DMS 273 (cell line): ENCODE measurements around the gene ERMN.

Experiments used
- DNase-seq: peaks from one replicate; lab custom pipeline; 2025; ENCODE audit not compliant: unreplicated experiment; lab: John Stamatoyannopoulos, UW

Gene ERMN

DNA sequence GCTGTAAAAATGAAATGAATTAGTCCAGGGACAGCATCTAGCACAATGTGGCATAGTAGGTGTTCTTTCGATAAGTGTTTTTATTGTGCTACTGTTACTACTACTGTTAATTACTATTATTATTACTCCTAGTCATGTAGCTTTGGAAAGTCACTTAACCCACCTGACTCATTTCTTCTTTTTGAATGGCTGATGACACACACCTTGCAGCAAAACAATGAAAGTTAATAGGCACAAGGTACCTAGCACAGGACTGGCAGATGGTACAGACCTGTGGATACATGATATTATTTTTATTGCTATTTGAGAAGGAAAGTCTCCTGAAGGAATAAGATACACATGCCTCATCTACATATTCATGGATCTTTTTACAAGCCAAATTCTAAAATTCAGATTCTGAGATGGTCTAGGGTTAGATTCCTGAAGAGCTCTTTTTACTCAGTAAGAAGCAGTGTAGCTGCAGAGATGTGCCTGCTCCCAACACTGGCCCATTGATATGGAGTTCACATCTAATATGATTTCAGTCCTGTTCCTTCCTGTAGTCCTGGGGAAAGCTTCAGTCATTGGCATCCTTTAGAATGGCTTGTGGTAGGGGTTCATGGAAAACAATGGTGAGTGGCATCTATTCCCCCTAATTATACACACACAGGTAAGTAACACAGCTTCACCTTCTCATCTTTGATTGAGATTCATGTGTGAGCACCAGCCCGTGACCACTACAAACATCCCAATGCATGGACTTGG, 7.9 kb upstream of the ERMN start:
- DNase-seq = no peak

- peak; percentile 87 for DNase-seq
Observed at GRCh38 chr2:157329524-157329923, 3.9 kb upstream of the ERMN start.

DNA sequence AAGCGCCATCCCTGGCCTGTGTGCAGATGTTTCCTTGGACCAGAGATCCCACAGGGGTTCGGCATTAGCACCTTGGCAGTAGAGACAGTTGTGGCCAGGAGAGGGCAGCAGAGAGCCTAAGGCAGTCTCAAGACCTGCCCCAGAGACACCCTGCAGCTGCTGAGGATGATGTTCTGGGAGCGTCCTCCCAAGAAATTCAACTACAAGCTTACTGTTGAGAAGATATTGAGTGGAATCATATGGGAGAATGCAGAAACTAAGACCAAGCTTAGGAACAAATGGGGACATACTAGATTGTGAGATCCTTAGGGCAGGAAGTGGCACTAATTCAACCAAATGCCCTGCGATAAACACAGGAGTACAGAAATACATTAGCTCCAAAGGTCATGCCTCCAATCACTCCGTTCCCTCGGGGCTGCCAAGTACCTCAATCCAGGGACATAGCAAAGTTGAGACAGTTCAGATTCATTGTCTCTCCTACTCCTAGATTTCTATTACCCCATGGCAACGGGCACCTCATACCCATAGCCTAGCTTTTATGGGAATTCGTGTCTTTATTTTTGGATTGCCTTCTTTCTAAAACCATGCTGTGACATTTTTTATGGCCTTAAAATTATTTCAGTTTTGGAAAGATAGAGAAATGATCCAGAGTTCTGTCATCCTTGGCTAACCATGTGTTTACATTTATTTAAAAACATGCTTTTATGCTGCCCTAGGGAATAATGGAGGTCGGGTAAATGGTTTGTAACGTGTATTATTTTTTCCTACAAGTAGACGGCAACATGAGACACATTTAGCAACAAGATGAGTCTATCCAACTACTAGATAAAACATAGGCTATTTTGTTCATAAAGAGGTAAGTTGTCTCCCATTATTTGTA, 2.2 kb upstream of the ERMN start:
- DNase-seq = peak; percentile 90

DNA sequence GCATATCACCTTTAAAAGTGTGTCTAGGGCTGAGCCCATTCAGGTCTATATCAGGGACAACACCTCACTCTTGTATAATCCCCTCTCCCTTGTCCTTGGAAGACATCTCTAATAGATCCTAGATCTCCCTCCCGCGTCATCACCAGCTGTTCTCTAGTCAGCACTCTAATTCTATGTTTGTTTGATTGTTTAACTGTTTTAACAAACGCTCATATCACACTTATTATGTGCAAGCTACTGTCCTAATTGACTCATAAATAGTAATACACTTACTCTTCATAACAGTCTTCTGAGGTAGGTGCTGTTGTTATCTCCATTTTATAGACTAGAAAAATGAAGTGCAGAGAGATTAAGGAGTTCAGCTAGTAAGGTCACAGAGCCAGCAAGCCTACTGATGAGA, 1.6 kb upstream of the ERMN start:
- no peak for DNase-seq

DNA sequence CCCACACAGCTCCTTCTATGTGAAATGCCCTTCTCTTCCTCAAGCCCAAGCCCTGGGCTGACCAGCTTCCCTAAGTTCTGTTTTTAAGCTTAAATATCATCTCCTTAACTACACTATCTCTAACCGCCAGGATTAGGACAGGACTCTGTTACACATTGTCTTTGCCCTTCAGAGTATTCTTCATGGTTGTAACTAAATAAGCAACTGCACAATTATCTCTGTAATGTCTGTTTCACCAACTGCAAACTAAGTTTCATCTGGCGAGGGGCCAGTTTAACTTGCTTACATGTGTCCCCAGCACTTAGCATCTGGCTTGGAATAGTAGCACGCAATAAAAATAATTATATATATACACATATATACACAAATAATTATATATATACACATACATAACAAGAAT, 1.1 kb upstream of the ERMN start:
- DNase-seq = peak; percentile 48

DNA sequence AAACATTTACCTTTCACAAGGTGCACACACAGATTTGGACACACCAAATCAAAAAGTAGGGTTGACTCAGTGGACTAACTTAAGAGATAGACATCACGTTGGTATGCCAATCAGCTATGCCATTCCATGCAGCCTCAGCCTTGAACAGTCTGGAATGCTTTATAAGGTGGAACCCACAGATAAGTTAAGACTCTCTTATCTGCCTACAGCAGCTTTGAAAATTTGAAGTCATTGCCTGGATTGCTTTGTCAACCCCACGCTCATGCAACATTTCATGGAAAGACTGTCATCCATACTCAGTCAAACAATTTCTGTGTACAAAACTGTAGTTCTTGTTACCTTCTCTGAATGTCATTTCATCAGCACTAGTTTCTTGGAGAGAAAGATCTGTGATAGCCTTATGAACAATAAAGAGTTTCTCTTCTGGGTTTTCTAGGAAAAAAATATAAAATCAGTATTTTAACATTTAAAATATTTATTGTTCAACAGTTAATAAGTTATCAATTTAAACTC, 1.2 kb downstream of the ERMN start:
- no peak for DNase-seq

GRCh38 chr2:157322432-157322831, 3.2 kb downstream of the ERMN start:
- no peak for DNase-seq

DNA sequence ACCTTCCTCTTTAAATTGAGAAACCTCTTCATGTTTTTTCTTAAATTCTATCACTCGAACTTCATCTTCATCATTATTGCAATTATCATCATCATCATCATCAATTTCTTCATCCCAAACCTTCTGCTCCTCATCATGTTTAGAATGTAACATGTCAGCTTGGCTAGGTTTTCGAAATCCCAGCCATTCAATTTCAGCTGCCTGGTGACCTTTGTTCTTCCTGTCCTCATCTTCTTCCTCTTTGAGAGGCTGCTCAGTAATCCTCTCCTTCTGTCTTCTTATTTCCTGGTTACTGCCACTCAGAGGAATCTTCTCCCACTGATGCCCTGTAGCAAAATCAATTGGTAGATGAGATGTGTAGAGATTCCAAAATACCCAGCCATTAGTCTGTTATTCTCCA, 4.2 kb downstream of the ERMN start:
- DNase-seq = no peak

DNA sequence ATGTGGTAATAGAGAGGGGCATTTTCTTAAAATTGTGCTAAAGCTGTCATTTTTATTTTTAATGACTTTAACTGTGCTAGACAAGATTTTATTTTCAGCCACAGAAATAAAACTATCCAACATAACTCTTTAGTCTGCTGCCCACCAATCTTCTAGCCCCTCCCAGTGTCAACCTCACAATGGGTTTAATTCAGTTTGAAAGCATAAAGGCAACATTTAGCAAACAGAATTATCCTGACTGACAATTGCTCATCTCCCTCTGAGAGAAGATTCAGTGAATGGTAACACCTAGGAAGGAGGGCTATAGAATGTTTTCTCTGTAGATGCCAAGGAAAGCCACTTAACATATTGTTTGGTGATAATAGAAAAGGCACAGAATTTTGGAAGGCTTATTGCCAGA, 5.2 kb downstream of the ERMN start:
- no peak for DNase-seq

DNA sequence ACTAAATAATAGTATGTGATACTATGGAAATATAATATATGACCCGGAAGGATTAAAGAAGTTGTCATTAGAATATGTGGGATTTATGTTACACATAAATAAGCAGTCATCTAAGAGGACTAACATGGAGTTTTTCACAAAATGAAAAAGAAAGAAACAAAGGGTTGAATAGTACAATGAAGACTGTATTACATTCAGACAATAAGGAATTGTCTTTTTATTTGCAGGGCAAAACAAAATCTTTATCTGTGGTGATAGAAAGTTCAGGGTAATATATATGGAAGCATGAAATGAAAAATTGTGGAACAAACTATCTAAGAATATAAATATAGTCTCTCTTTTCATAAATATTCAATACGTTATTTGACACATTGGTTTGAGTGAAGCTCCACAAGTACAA, 5.8 kb downstream of the ERMN start:
- DNase-seq = no peak

GRCh38 chr2:157318884-157319283, 6.7 kb downstream of the ERMN start:
- no peak for DNase-seq

- DNase-seq = no peak
Observed at GRCh38 chr2:157315901-157316300, 9.7 kb downstream of the ERMN start.

DNA sequence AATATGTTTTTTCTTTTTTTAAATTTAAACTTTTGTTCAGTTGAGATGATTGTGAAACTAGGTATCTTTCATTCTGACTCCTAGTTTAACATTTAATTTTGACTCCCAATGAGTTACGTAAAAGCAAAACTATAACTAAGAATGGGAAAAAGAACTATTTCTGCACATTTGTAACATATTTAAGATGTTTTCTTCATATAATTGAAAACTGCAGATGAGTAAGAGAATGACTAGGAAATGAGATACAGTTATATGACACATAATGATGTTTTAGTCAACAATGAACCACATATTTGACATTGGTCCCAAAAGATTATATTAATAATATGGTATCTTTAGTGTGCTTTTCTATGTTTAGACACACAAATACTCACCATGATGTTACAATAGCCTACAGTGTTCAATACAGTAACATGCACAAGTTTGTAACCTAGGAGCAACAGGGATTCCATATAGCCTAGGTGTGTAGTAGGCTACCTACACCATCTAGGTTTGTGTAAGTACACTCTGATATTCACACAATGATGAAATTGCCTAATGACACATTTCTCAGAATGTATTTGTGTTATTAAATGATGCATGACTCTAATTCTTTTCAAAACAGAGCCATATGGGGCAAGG, 12.6 kb downstream of the ERMN start:
- no peak for DNase-seq

DNA sequence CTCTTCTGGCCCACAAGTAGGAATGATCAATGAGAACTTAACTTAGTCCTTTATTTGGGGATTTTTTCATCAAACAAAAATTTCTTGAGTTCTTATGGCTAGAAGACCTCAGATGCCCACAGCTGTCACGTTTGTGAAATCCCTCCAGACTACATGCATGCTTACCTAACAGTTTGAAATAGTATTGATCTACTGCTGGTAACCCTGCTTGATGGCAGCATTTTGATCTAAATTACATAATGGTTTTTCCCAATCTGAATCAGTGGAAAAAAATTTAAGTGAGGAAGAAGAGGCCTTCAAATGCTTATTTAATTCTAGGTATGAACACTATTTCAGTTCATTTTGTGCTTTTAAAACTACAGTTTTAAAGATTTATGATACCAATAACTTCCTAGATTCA, 13.9 kb downstream of the ERMN start:
- DNase-seq = no peak

DNA sequence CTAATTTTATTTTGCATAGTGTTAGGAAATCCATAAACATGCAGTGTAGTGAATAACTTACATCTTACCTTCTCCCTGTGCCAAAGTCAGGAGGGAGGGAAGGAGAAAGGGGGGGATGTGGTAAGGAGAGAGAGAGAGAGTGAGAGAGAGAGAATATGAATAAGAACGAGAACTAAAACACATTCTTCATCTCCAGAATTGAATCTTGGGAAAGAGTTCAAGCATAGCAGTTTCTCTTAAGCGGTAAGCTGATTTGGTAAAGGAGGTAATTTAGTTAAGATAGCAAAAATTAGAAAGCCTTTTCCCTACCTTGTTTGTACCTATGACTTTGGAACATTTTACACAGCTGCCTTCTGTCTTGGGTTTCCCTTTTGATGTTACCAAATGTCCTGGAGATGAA, 15.7 kb downstream of the ERMN start:
- DNase-seq = no peak

DNA sequence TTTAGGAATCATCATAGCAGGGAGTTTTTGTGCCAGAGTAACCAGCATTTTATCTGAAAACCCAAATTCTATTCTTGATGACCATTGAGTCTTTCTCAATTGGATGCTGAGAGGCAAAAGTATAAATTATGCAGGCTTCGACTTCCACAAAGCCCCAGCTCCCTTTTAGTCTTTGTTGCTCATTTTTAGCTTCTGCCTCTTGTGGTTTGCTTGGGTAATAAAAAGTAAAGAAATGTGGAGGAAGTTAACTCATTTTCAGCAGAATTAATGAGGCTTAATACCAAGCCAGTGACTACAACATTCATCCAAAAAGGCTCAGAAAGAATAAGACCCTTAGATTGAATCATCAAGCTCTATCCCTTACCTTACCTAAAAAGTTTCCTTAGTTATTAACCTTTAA, 18.6 kb downstream of the ERMN start:
- peak; percentile 9 for DNase-seq

GRCh38 chr2:157305723-157306110, 19.9 kb downstream of the ERMN start:
- DNase-seq = no peak

GRCh38 chr2:157304811-157305722, 20.6 kb downstream of the ERMN start:
- DNase-seq = peak; percentile 47

GRCh38 chr2:157303612-157304011, 22.0 kb downstream of the ERMN start:
- no peak for DNase-seq

- DNase-seq = peak; percentile 80
Observed at GRCh38 chr2:157302492-157303099, 23.0 kb downstream of the ERMN start.
